Stimulated activated CD4-positive, alpha-beta T cell treated with anti-CD3 and anti-CD28 coated beads, Interleukin-2, amount 100 ng/mL, for 24 hours (primary cell): ENCODE results near the gene SLC23A1.

ENCODE experiments used
- DNase-seq, 2 donors: peaks; one replicate each; pipeline ENCODE4 v3.0.0-alpha.2; 2020

The SLC23A1 gene

DNA sequence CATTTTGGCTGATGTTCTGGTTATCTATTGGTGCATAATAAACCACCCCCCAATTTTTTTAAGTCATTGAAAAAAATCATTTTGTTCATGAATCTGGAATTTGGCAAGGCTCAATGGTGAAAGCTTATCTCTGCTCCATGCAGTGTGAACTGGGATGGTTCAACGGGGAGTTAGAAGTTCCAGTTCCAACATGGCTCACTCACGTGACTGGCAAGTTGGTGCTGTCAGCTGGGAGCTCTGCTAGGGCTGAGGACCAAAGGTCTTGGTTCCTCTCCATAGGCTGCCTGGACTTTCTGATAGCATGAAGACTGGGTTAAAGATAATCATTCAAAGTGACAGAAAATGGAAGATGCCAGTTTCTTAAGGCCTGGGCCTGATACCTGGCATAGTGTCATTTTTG, 23.9 kb upstream of the SLC23A1 start:
- DNase-seq: no peak

GRCh38 chr5:139404484-139404840, 21.4 kb upstream of the SLC23A1 start:
- DNase-seq: no peak

DNA sequence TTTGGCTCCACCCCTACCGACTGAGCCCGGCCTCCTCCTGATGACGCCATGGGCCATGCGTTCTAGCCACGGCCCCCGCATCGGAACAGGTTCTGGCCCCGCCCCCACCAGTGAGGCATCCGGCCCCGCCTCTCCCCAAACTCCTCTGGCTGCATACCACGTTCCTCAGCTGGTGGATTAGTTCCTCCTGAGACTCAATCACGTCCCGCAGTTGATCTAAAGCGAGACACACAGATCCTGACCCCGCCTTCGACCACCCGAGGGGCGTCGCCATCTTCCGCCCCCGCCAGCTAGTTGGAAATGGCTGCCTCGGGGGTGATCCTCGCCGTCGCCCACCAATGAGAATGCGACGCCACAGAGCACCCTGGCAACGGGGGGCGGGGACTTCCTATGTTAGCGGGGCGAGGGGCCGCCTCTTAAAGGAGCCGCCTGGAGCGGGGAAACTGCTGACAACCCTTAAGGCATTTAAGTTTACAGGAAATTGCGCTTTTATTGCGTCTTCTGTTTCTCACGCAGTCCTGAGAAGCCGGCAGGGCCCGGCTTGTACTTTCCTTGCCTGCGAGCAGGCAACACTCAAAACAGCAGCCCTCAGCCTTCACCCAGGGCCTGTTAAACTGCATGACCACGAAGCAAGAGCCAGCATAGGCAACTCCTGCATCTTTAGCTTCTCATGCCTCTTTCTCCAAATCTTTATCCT, 20.8 kb upstream of the SLC23A1 start, which contains the start of gene SPATA24:
SPATA24 (minus strand) TSS at position 303 of the 697 bp plus-strand sequence; CDS start at position 274, 29 bp downstream.
- DNase-seq: peak; percentile 99

GRCh38 chr5:139403418-139403786, 20.3 kb upstream of the SLC23A1 start:
- DNase-seq: no peak

GRCh38 chr5:139402561-139403158, 19.6 kb upstream of the SLC23A1 start:
- no peak for DNase-seq

DNA sequence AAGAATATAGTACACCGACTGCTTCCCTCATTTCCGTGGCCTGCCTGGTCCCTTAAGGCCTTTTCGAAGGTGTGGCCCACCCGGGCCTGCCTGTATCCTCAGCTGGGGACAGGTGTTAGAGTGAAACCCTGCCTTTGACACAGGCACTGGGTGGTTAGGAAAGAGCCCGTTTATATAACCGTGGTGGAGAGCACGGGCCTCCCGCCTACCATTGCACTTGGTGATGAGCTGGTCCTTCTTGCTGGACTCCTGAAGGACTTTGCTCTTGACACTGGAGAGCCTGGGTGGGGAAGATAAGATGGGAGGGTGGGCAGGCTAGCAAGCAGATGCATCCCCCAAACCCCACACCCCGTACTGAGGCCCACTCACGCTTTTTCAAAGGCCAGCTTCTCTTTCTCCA, 18.4 kb upstream of the SLC23A1 start:
- no peak for DNase-seq

- no peak for DNase-seq
These were observed 16.5 kb upstream of the SLC23A1 start for GRCh38 chr5:139399501-139400121.

GRCh38 chr5:139397921-139398320, 14.8 kb upstream of the SLC23A1 start:
- DNase-seq: no peak

- no peak for DNase-seq
These were observed 13.6 kb upstream of the SLC23A1 start for GRCh38 chr5:139396691-139397090.

DNA sequence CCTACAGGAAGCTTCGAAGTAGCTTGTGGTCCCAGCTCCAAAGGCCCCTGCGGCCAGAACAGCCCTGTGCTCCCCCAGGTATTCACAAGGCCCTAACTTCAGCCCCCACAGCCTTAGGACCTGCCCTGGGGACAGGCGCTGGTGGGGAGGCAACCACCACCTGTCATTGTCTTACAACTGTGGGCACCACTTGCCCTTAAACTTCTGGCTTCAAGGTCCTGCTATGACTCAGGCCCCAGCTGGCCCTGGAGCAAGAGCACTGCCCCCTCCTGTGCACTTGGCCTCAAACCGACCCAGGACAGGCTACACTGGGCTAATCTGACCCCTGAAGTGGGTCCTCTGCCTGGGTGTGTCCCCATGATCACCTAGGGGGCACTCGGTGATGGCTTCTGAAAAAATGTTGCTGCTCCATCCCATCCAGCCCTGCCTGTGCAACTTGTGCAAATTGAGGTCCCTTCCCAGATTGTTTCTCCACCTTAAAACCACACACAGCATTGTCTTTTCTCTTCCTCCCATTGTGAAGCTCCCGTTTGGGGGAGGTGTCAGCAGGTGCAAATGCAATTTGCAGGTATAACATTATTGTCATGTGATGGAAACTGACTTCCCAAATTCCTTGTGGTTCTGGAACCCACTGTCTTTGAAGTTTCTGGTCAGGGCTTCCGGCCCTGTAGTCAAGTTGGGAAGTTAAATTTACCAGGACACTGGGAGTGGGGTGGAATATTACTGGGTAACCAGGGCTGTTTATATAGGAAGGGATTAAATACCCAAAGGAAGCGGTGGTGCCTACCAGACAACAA, 12.9 kb upstream of the SLC23A1 start:
- no peak for DNase-seq

GRCh38 chr5:139394654-139395566, 11.8 kb upstream of the SLC23A1 start, which contains the start of gene PROB1:
Gene PROB1, minus strand, starts transcription at chr5:139395104. Its CDS starts 23 bp downstream, at chr5:139395081.
- DNase-seq: no peak

- peak in 1 of 2 donors; percentile 58 for DNase-seq
These were observed 11.1 kb upstream of the SLC23A1 start for GRCh38 chr5:139394123-139394653.

DNA sequence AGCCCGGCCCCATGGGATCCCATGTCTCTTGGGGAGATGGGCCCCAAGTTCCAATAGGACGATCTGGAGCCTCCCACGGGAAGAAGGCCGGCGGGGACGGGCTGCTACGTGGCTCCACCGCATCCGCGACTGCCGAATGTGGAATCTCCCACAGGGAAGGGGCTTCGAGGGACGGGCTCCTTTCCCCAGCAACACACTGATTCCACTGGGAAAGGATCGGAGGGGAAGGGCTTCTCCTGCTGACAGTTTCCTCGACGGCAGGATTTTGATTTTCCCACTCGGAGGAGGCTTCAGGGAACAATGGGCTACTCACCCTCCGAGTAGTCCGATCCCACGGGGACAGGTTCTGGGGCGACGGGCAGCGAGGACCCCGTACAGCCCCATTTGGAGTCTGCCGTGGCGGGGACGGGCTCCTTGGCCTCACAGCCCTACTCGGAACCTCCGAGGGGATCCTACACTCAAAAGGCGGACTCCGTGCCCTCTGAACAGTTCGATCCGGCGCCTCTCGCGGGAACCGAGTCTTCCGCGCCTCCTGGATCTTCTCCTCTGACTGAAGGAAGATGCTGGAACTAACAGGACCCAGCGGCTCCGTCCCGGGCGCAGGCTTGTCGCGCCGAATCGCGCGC, 10.5 kb upstream of the SLC23A1 start:
- DNase-seq: no peak

DNA sequence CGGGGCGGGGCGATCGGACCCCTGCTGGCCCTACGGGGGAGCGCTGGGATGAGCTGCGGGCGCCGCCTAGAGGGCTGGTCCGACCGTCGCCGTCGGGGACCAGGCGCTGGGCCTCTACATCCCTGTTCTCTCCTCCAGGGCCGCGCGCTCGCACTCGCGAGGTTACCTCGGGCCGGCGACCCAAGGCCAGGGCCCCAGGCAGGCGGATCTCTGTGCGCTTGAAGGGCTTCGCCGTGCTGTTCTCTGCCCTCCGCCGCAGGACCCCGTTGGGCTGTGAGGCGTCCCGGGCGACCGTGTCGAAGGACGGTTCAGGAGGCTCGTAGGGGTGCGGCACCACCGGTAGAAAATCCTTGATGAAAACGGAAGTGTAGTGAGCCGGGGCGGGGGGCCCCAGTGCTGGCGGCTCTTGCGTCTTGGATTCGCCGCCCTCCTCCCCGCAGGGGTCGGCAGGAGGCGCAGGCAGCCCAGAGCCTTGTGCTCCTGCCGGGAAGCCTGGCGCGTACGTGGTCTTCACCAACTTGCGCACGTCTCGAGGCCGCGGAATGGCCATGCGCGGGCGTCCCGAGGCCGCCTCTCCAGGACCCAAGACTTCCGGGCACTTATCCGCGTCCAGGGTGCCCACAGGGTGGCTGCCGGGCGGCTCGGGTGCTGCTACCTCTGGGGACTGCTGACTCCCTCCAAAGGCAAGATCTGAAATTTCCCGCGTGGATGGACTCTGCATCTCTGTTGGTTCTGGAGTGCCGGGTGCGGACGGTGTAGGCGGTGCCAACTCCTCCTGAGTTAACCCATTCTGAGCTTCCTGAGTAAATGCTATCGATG, 9.8 kb upstream of the SLC23A1 start:
- DNase-seq: peak; percentile 81 to 87

DNA sequence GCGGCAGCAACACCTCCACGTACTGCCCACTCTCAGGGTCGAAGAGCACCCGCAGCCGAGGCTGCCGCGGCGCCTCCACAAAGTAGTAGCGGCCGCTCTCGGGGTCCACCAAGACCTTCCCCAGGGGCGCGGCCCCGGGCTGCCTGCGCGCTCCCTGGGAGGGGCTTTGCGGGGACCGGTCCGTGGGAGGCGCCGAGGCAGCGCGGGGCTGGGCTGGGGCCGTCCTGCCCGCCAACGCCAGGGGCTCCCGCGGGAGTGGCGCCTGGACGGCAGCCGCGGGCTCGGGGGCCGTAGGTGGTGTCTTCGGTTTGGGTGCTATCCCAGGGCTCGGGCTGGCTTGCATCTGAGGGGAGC, 9.2 kb upstream of the SLC23A1 start:
- DNase-seq: no peak

GRCh38 chr5:139391570-139392323, 8.7 kb upstream of the SLC23A1 start:
- DNase-seq: no peak

GRCh38 chr5:139390639-139391569, 7.8 kb upstream of the SLC23A1 start:
- no peak for DNase-seq
